Measurements from ENCODE around the gene ABCA7.
A peak's percentile ranks its signal among the peaks of the same experiment; 100 is the strongest.

ABCA7 gene

GRCh38 chr19:1057176-1057855, 17.4 kb downstream of the ABCA7 start:
- DNase-seq (ENCODE audit: low spot score) = no peak

GRCh38 chr19:1058112-1058511, 18.2 kb downstream of the ABCA7 start:
- DNase-seq (ENCODE audit: low spot score) = no peak

DNA sequence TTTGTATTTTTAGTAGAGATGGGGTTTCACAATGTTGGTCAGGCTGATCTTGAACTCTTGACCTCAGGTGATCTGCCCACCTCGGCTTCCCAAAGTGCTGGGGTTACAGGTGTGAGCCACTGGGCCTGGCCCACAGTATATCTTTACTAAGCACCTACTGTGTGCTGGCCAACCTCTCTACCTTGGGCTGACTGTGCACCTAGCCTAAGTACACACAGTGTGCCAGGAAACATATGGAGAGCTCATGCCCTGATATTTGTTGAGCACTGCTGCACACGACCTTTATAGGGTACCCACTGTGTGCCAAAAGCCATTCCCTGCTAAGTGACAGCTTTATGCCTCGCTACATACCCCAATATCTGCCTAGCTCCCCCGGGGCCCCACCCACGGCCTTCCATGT, 20.8 kb downstream of the ABCA7 start:
- no peak for DNase-seq (ENCODE audit: low spot score)

DNA sequence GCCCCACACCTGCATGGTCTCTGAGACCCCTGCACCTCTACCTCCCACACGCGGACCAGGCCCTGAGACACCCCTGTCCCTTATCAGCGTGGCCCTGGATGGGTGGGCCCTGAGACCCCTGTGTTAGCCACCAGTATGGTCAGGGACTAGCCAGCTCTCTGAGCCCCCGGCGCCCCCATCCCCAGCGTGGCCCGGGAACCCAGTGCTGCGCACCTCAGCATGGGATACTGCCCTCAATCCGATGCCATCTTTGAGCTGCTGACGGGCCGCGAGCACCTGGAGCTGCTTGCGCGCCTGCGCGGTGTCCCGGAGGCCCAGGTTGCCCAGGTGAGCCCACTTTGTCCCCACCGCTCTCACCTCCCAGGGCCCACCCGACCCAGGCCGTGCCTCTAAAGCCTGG, 22.1 kb downstream of the ABCA7 start:
- DNase-seq (ENCODE audit: low spot score) = no peak

DNA sequence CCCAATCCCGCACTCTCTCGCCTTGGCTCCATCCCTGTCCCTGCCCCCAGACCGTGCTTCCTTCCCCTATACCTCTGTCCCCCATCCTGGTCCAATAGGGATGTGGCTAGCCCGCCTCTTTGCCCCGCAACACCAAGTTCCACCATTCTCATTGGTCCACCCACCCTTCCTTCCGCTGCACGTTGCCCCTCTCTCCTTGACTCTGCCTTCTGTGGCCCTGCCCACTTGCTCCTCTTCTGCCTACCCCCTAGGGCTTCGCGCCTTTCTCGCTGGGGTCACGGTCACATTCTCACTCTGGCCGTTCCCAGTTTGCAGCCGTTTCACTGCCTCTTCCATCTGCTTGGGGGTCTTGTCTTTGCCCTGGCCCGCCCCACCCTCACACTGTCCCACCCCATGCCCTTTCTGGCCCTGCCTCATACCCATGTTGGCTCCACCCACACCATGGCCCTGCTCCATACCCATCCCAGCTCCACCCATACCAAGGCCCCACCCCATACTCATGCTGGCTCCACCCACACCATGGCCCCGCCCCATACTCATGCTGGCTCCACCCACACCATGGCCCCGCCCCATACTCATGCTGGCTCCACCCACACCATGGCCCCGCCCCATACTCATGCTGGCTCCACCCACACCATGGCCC, 22.6 kb downstream of the ABCA7 start:
- DNase-seq (ENCODE audit: low spot score) = no peak

DNA sequence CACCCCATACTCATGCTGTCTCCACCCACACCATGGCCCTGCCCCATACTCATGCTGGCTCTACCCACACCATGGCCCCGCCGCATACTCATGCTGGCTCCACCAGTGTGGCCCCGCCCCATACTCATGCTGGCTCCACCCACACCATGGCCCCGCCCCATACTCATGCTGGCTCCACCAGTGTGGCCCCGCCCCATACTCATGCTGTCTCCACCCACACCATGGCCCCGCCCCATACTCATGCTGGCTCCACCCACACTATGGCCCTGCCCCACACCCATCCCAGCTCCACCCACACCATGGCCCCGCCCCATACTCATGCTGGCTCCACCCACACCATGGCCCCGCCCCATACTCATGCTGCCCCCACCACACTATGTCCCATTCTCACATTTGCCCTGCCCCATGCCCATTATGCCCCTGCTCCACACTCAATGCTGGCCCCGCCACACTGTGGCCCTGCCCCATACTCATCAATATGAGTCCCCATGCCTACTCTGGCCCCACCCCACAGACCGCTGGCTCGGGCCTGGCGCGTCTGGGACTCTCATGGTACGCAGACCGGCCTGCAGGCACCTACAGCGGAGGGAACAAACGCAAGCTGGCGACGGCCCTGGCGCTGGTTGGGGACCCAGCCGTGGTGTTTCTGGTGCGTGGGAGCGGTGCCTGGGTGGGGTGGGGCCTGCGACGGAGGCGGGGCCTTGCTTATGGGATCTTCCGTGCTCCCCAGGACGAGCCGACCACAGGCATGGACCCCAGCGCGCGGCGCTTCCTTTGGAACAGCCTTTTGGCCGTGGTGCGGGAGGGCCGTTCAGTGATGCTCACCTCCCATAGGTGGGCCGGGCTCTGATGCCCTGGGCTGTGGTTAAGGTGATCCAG, 23.4 kb downstream of the ABCA7 start:
- DNase-seq (ENCODE audit: low spot score) = peak; percentile 60

GRCh38 chr19:1063909-1064660, 24.2 kb downstream of the ABCA7 start:
- no peak for DNase-seq (ENCODE audit: low spot score)

DNA sequence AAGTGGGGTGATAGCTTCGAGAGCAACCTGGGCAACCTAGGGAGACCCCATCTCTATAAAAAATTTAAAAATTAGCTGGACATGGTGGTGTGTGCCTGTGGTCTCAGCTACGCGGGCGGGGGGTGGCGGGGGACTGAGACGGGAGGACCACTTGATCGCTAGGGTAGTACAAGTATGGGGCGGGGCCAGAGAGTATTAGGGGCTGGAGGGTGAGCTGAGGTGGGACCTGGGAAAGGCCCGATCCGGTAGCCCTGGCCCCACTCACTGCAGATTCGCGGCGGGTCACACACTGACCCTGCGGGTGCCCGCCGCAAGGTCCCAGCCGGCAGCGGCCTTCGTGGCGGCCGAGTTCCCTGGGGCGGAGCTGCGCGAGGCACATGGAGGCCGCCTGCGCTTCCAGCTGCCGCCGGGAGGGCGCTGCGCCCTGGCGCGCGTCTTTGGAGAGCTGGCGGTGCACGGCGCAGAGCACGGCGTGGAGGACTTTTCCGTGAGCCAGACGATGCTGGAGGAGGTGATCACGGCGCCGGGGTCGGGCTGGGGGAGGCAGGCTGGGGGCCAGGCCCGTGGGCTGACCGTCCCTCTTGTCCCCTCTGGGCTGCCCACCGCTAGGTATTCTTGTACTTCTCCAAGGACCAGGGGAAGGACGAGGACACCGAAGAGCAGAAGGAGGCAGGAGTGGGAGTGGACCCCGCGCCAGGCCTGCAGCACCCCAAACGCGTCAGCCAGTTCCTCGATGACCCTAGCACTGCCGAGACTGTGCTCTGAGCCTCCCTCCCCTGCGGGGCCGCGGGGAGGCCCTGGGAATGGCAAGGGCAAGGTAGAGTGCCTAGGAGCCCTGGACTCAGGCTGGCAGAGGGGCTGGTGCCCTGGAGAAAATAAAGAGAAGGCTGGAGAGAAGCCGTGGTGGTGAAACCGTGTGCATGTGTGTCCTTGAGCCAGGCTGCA, 25.0 kb downstream of the ABCA7 start:
- DNase-seq (ENCODE audit: low spot score) = no peak

DNA sequence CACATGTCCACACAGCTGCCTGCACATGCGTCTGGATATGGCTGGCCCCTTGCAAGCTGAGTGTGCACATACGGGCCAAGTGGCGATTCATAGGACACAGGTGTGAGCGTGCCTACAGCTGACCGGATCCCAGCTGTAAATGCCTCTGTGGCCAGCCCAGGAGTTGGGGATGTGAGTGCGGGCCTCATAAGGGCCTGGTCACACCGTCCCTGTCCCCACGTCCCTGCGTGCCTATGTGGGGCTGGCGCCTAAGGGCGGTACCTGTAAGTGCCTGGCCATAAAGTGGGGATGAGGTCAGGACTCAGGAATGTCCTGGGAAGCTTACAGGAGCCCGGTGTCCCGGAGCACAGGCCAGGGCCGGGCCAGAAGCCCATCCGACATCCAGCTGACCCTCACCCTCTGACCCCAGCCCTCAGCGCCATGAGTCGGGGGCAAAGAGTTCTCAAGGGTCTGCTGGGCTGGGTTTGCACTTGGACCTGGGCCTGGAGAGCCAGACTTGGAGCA, 25.8 kb downstream of the ABCA7 start:
- DNase-seq (ENCODE audit: low spot score) = no peak

DNA sequence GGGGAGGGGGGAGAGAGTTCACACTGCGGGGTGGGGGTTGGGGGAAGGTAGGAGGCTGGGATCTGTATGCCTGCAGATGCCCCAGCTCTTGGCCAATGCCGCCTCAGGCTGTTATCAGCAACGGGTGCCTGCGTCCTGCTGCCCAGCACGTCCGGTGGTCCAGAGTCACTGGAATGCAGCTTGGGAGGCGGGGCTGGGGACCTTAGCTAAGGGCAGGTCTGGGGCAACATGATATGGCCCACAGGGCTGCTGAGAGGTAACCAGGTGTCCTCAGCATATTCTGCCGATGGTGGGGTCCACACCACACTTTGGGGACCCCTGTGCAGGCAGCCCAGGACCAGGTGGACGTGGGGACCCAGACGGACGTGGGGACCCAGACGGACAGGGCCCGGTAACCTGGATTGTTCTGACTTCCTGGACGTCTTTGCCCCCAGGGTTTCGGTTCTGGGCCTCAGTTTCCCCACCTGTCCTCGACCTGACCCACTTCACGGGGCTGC, 26.4 kb downstream of the ABCA7 start:
- DNase-seq (ENCODE audit: low spot score) = no peak

DNA sequence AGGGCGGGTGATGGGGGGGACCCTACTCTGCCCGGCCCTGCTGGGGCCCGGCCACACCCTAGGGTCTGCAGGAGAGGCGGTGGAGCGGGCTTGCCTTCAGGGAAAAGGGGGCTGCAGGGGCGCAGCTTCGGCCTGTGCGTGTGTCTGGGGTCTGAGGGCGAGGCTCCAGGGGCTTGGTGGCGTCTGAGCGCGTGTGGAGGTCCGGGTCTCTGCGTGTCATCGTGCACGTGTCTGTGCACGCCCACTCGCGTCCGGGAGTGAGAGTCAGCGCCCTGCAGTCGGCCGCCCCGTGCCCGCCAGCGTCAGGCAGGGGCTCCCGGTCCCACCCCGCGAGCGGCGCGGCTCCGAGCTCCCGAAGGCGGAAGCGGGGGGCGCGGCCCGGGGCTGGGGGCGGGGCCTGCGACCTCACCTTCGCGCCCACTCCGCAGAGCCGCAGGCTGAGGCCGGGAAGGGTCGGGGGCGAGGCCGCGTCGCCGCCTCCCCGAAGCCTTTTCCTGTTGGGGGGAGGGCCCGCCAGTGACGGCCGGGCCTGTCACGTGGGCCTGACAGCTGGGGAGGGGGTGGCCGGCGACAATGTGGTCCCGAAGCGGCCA, 26.9 kb downstream of the ABCA7 start, which contains the start of gene ARHGAP45:
Gene ARHGAP45 (plus strand): TSS at position 420 of the 593 bp plus-strand sequence. CDS start 239 bp downstream, outside the sequence.
- DNase-seq (ENCODE audit: low spot score) = no peak

GRCh38 chr19:1067341-1067957, 27.5 kb downstream of the ABCA7 start:
- no peak for DNase-seq (ENCODE audit: low spot score)

GRCh38 chr19:1068009-1069001, 28.4 kb downstream of the ABCA7 start:
- no peak for DNase-seq (ENCODE audit: low spot score)

DNA sequence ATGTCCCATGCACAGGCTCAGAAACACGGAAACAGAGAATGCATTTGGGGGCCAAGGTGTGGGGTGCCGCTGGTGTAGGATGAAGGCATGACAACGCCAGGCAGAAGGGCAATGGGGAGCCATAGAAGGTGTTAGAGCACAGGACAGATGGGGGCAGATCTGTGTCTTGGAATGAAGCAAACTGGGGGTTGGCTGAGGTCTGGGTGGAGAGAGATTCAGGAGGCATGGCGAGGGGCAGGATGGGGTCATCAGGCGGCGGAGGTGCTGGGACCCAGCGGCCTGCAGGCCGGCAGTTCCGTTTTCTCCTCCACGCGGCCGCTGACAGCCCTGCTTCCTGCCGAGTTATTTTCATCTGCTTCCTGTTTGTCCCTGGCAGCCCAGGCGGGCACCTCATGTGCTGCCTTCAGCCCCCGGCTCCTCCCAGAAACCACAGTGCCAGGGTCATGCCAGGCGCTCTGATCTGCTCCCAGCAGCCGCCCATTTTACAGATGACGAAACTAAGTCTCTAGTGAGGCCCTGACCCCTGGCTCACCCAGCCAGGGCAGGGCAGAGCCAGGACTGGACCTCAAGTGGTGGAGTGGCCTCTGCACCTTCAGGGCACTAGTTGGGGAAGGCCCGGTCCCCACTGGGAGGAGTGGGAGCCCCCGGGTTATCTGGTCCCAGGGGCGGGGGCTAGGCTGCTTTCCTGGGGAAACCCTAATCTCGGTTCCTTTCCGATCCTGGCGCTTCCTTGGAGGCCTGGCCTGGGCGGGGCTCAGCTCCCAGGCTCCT, 29.3 kb downstream of the ABCA7 start:
- no peak for DNase-seq (ENCODE audit: low spot score)

GRCh38 chr19:1070576-1070930, 30.6 kb downstream of the ABCA7 start:
- no peak for DNase-seq (ENCODE audit: low spot score)

DNA sequence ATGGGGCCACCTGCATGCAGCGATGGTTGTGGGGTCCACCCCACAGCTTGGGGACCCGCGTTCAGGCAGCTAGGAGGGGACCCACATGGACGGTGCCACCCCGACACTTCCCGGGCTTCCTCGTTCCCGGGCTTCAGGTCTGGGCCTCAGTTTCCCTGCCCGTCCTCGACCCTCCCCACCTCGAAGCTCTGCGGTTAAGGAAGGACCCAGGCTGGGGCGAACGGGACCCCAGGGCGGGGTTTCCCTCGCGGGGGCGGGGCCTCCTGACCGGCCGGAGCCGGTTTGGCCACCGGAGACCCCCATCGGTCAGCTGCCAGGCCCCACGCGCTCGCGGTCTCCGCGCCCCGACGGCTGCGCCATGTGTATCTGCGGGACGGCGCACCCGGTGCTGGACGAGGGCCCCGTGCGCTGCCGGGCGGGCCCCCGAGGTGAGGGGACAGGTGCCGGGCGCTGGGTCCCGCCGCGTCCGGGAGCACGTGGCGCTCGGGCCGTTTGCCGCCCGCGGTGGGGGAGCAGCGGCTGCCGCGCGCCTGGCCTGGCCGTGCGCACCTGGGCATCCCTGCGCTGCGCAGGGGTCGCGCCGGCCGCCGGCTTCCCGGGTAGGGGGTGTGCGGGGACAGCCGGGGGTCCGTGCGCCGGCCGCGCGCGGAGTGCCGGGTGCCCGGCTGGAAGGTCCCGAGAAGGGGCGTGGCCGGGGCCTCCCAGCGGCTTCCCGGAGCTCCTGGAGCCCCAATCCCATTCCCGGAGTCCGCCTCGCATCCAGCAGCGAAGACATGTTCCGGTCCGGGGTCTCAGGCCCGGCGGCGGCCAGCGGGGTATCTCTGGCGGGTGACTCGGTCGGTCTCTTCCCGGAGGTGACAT, 31.3 kb downstream of the ABCA7 start:
- DNase-seq (ENCODE audit: low spot score) = no peak

Data from COLO829 (cell line).